Neural progenitor cell (in vitro differentiated cells): ENCODE measurements around the gene PRKAG2.

Experiments
- CTCF ChIP-seq: fragments of 200-600 bp; sonication (generic); IDR thresholded peaks from 2 replicates; pipeline ENCODE4 v1.5.1; 2017; ENCODE audit warnings: antibody characterized with exemption, mild to moderate bottlenecking
- EZH2phosphoT487 ChIP-seq: fragments of 200-600 bp; sonication (generic); IDR thresholded peaks from 2 replicates; pipeline ENCODE4 v1.6.1; 2017; ENCODE audit warnings: antibody characterized with exemption

- TF ChIP-seq CTCF: no peak
- no peak for TF ChIP-seq EZH2phosphoT487
Measured at GRCh38 chr7:151896086-151896485, 19.2 kb upstream of the PRKAG2 start.
